Measurements from ENCODE around the gene TMEM255B.

DNA sequence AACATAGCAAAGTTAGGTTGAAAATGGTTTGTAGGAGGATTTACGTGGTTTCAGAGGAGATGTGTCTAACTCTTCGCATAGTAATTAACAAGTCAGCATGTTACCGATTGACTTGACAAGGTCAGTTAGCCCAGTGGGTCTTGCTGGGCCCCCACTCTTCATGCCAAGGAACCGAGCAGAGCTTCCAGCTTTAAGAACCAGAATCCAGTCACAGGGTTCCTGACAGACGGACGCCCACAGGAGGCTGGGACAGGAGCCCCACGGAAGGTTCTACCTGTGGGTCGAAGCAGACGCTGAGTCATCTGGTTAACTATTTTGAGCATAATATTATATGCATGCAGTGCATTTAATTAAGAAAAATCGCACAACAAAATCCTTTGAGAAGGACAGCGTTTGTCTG, 3.5 kb downstream of the TMEM255B start:
- no peak for TF ChIP-seq POLR2A (IDR thresholded peaks at IDR 0.05; ENCODE audit: low read length)
- no peak for TF ChIP-seq GATA1 (IDR thresholded peaks at IDR 0.05; ENCODE audit: low read depth, low read length)
